Cardiac septum (tissue), 1 donor: Measurements from ENCODE around the gene C4orf36. TPM values are rescaled to one million over a fixed set of nuclear protein-coding genes. Genes with fewer than 3 reads are reported as not detected.
"Not testable (repeated sequence)": the region's sequence is repeated elsewhere in the genome, so short reads cannot be mapped to it uniquely, and the experiment has no call there.

Experiments
- DNase-seq: peaks from one replicate; pipeline ENCODE4 v3.0.0-alpha.2; 2020; ENCODE audit warnings: low spot score
- intact Hi-C: fragments of 100-400 bp; cut with DNase I; formaldehyde crosslinking; loops from one replicate; pipeline ENCODE4 v1.14.0; 2022
- total RNA-seq: library from RNA; stranded (reverse); fragmentation: NEBNext Ultra II Directional; extraction: Animal tissue kit (Norgen Biotek cat#: 25700); gene quantifications from one replicate; pipeline ENCODE4 v1.2.1, GENCODE V29; 2021
- donor health status: DM: no; HTN: no; CAD: no.

Gene C4orf36
- total RNA-seq, 1 donor from 2014 or later = 0.78 TPM

DNA sequence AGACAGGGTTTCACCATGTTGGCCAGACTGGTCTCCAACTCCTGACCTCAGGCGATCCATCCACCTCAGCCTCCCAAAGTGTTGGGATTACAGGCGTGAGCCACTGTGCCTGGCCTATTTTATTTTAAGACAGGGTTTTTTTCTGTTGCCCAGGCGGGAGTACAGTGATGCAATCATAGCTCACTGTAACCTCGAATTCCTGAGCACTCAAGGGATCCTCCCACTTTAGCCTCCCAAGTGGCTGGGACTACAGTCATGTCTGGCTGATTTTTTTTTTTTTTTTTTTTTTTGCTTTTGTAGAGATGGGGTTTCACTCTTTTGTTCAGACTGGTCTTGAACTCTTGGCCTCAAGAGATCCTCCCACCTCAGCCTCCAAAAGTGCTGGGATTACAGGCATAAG lies 16.8 kb downstream of the C4orf36 start:
- DNase-seq, intact Hi-C loops: not testable (repeated sequence)

DNA sequence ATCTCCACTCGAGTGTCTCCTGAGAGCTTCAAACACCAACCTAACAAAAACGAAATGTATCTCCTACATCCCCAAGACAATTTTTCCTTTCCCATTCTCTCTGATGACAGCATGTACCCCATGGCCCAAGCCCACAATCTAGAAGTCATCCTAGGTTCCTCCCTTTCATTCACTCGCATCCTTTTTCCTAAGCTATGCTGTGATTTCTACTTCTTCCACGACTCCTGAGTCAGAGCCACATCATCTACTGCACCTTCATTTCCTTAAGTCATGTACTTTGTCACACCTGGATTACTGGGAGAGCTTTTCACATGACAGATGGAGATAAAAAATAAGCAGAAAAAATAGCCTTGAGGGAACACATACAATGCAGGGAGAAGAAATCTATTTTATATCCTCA lies 20.1 kb downstream of the C4orf36 start:
- intact Hi-C loops = no loop called here

DNA sequence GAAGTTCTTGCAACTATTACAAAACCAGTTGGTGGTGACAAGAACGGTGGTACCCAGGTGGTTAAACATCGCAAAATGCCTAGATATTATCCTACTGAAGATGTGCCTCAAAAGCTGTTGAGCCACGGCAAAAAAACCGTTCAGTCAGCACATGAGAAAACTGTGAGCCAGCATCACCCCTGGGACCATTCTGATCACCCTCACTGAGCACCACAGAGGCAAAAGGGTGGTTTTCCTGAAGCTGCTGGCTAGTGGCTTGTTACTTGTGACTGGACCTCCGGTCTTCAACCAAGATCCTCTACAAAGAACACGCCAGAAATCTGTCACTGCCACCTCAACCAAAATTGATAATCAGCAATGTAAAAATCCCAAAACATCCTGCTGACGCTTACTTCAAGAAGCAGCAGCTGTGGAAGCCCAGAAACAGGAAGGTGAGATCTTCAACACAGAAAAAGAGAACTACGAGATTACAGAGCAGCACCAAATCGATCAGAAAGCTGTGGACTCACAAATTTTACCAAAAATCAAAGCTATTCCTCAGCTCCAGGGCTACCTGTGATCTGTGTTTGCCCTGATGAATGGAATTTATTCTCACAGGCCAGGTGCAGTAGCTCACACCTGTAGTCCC lies 21.7 kb downstream of the C4orf36 start:
- intact Hi-C loops = no loop called here
- DNase-seq = no peak

More for the DNA sequence above, 20.1 kb downstream of the C4orf36 start:
- DNase-seq = no peak

DNA sequence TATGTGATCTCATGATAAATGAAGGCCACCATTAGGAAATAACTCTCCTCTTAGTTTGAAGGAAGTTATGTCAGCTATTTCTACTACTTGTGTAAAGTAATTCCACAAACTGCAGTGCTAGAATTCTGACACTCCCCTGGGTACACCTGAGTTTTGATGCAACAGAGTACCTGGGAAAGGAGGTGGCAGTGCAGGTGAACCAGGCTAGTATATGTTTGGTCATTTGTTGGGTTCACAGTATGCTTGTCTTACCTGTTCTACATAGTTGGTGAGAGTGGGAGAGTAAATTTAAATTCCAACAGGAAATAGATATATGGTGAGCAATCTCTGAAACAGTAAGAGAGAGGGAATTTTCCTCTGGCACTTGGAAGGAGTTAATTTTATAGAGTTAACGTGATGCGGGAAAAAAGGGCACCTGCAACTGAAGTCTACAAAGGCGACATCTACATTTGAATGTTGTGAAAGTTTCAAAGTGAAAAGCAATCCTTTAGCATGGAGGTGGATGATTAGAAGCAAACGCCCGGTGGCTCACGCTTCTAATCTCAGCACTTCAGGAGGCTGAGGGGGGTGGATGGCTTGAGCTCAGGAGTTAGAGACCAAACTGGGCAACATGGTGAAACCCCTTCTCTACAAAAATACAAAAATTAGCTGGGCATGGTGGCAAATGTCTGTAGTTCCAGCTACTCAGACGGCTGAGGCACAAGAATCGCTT lies 34.7 kb downstream of the C4orf36 start:
- intact Hi-C loops = loop anchor here (5.0 kb wide), 1 partner anchor 35 kb away; the partner anchor contains the start of gene C4orf36
- no peak for DNase-seq

DNA sequence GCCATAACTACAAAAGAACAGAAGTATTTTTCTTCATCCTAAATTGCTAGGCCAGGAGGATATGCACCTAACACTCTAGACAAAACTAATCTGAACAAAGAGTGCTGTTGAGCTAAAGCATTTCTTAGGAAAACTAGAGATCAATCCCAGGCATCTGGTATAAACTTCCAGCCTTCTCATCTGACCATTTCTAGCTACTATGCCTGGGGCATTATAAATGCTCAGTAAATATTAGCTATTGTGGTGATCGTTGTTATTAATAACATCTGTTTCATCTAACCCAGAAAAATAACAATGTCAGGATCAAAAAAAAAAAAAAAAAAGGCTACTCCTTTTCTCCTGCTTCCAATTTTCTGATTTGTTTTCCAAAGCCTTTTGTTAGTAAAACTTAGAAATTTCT lies 35.3 kb downstream of the C4orf36 start:
- DNase-seq = no peak
- intact Hi-C loops = loop anchor here (5.0 kb wide), 1 partner anchor 35 kb away; the partner anchor contains the start of gene C4orf36

DNA sequence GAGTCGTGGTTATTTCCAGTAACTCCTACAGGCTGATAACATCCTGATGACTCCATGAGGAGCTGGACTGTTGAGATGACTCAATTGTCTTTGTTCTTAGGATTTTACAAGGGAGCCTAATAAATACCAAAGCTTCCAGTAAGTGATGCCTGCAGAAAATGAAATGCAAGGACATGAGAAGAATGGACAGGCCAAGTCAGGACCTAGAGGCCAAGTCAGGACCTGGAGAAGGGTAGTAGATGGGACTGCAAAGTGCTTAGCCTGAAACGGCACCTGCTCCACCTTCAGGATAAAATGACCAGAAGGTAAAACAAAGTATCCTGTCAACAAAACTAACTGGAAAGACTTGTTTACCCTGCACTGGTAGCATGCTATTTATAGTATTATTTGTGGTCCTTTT lies 36.6 kb downstream of the C4orf36 start:
- no peak for DNase-seq
- intact Hi-C loops = loop anchor here (5.0 kb wide), 1 partner anchor 37 kb away; the partner anchor contains the start of gene C4orf36

DNA sequence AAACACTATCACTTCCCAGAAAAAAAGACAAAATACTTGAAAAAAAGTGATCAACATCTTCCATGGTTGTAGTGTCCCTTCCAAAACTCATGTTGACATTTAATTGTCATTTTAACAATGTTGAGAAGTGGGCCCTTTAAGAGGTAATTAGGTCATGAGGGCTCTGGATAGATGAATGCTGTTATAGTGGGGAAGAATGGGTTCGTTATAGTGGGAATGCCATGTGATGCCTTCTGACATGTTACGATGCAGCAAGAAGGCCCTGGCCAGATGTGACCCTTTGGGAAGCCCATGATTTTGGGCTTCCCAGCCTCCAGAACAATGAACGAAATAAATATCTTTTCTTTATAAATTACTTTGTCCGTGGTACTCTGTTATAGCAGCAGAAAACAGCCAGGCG lies 39.0 kb downstream of the C4orf36 start:
- intact Hi-C loops = no loop called here
- DNase-seq = no peak

DNA sequence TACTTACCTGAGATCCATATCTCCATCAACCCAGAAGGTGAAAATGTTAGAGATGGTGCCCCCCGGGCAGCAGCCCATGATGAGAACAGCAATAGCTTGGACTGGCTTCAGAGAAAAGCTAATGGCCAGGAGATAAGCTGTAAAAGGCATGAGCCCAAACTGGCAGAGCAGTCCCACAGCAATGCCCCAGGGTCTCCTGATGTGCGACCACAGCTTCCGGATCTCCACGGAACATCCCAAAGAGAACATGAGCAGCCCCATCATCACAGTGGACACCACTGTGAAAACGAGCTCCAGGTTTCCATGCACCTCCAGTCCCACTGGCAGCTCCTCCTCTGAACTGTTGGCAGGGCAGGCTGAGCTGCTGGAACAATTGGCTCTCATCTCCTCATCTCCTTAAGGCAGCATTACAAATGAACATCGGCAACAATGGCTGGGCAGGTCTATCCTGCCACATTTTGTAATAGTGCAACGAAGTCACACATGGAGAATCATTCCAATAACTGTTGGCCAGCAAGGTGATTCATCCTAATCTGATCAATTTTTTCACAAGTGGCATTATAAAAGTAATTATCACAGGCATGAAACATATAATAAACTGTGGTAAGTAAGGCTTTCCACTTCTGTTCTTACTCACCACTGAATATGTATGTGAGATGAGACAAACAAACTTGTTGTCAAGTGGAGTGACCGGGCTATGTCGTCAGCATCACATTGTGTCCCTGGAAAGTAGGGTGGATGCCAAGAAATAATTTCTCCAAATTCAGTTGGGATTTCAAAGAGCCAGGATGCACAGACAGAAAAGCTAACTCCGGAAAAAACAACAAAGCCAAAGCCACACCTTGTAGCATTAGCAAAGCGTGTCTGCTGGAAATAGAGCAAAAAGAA lies 43.2 kb downstream of the C4orf36 start, which contains the start of gene SLC10A6:
Gene SLC10A6 (minus strand): TSS at position 653 of the 888 bp plus-strand sequence. CDS start 269 bp downstream, at position 384.
- DNase-seq = no peak
- intact Hi-C loops = no loop called here

DNA sequence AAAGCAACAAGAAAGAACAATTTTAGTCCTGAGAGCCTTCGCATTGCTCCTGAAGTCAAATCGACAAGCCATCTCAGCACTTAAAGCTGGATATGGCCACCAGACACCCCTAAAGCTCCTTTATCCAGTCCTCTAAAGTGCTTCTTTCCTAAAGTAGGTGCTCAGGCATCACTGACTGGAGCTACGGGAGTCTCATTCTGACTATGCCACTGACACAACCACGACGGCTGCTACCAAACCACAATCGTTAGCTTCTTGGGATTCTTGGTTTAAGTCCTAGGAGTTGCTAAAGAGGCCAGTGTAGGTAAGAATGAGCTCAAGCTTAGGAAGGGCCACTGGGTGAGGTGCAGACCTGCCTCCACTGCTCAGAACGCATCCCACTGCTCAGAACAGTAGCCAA lies 44.1 kb downstream of the C4orf36 start:
- no peak for DNase-seq
- intact Hi-C loops = no loop called here

DNA sequence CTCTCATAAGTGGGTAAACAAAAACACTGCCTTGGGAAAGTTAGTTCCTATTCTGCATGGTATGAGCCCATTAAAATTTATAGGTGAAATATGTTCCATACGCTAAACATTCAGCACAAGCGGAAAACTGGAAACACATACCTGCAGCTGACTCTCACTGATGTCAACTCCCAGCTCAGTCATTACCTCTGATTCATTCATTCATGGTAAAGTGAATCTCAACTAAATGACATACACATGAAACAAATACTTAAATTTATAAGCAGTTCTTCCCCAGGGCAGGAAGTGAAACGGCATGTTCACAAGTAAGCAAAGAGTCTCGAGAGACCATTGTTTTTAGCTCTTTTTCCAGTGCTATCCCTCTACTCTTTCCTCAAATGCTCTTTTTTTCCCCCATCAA lies 44.7 kb downstream of the C4orf36 start:
- no peak for DNase-seq
- intact Hi-C loops = no loop called here

DNA sequence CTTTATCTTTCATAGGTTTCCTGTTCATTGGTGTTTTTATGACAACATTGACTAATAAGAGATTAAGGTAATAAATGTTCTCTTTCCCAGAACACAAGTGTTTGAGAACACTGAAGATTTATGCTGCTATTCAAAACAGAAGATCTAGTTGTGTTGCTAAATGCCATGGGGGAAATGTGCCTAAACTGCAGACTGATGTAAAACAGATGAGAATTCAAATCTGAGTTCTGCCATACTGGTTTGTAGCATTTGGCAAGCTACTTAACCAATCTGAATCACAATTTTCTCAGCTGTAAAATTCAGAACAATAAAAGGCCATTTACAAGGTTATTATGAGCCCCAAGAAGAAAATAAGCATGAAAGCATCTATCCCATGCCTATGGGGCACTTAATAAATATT lies 45.3 kb downstream of the C4orf36 start:
- intact Hi-C loops = no loop called here
- DNase-seq = no peak

DNA sequence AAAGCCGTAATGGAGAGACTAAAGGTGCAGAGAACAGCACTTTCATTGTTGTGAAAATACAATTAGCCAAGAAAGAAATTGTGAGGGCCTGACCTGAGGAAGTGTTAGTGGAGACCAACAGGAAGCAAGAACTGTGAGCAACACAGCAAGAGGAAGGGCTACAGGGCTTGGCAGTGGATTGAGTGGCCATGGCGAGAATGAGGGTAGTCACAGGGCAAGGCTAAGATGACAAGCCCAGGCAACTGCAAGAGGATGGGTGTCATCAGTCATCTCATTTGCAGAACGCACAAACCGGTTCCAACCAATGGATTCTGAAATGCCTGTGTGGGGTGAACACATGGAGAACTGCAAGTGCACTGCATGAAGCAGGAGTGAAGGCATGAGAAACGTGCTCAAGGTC lies 46.6 kb downstream of the C4orf36 start:
- intact Hi-C loops = no loop called here

DNA sequence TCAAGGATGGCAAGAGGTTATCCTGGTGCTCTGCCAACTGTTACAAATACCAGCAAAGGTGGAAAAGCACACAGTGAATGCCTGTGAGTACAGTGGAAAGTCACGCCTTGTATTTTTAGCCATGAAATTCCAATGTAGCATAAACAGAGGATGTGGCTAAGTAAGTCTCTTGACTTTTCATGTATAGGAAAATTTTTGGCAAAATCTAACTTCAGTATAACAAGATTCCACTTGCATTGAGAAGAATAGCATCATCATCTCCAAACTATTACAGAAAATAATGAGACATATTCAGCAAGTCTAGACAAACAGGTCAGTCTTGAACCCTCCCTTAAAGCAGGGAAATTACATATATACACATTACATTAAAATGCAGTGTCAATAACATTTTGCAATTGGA lies 50.9 kb downstream of the C4orf36 start:
- DNase-seq = no peak
- intact Hi-C loops = no loop called here

More for the DNA sequence above, 46.6 kb downstream of the C4orf36 start:
- DNase-seq = no peak

DNA sequence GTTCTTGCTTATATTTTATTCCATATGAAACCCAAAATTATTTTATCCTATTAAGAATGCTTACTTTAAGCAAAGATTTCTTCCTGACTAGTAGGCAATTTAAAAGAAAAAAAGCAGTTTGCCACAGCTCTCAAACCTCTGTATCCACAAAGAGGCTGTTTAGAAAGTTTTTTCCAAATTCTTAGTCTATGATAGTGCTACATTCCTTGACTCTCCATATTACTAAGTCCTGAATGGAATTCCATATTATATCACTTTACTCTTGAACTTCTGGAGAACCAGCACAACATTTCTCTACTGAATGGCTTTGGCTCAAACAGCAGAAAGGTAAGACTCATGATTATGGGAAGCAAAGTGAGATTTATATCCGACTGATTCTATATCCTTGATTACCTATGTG lies 51.4 kb downstream of the C4orf36 start:
- no peak for DNase-seq
- intact Hi-C loops = no loop called here

DNA sequence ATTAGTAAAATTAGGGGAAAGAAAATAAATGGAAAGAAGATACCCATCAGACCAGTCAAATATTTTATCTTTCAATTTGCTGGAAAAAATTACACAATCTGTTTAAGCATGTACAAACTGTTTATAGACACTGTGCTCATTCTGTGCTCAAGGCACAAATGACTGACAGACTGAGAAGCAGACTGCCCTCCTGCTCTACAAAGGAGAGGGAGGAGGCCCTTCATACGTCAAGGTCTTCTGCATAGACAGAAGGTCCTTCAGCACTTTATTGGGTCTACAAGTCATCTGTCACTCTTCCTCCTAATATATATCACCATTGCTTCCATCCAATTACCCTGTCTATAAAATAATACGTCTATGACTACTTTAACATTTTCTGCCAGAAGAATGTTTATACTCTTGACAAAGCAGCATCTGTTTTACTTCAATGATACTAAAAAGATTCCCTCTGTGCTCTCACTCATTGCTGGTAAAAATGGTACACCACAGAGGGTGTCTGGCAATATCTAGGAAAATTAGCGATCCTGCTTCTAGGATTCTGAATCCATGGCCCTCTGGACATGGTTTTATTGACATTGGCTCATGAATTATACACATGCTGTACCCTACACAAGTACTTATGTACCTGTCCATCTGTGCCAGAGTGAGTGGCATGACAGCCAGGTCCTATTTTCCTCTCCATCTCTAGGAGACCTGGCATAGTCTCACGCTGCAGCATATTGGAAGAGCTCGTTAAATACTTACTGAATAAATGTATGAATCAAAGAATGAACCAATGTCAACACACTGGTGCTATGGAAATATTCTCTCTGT lies 54.3 kb downstream of the C4orf36 start:
- DNase-seq = no peak
- intact Hi-C loops = no loop called here

DNA sequence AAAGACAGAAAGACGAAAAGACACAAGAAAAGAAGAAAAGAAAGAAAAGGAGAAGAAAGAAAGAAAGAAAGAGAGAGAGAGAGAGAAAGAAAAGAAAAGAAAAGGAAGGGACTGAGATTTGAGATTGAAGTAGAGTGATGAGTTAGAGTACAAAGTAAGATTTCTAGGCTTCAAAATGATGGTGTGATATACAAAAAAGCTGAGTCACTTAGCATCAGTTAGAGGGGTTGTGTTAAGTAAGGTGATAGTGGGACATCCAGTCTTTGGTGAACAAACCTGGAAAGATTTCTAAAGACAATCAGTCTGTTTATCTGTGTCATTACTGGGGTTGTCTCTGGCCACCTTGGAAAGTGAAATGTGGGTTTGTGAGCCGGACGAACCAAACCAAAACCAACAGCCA lies 56.5 kb downstream of the C4orf36 start:
- intact Hi-C loops = no loop called here
- DNase-seq = no peak

DNA sequence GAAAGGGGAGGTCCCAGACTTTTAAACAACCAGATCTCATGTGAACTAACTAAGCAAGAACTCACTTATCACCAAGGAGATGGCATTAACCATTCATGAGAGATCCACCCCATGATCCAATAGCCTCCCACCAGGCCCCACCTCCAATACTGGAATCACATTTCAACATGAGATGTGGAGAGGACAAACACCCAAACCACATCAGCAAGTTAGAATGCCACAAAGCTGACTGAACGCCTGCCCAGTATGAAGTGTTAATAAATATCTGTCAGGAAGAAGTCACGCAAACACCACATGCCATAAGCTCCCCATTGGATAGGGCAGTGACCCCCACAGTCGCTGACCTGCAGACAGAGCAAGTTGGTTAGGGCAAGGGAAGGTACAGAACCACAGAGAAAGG lies 57.3 kb downstream of the C4orf36 start:
- intact Hi-C loops = no loop called here
- DNase-seq = no peak

DNA sequence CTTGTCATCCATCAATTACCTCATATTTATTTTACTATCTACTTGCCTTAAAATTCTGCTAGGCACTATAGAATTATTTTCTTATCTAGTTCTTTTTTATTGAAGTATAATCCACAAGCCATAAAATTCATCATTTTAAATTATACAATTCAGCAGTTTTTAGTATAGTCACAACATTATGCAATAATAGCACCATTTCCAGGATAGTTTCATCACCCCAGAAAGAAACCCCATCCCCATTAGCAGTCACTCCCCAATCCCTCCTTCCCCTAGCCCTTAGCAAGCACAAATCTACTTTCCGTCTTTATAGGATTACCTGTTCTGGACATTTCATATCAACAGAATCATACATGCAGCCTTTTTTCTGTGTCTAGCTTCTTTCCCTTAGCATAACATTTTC lies 58.6 kb downstream of the C4orf36 start:
- no peak for DNase-seq
- intact Hi-C loops = no loop called here
